A549 (cell line): ENCODE data around the gene FAM124B.

Experiments
- EHMT2 ChIP-seq: fragments of 200-600 bp; sonication (generic); IDR thresholded peaks from 2 replicates; pipeline ENCODE4 v1.6.1; 2016; ENCODE audit warnings: antibody characterized with exemption, low read depth, mild to moderate bottlenecking, moderate library complexity
- MAZ ChIP-seq: fragments of 150-350 bp; IDR thresholded peaks from 2 replicates; pipeline ENCODE4 v1.6.1; 2014; ENCODE audit warnings: antibody characterized with exemption, low read depth, low read length, borderline replicate concordance
- TF ChIP-seq, protein P1 (sequence below): fragments of 200-600 bp; sonication (generic); IDR thresholded peaks from 2 replicates; pipeline ENCODE4 v1.6.1; 2016; ENCODE audit warnings: antibody characterized with exemption, mild to moderate bottlenecking, moderate library complexity

DNA sequence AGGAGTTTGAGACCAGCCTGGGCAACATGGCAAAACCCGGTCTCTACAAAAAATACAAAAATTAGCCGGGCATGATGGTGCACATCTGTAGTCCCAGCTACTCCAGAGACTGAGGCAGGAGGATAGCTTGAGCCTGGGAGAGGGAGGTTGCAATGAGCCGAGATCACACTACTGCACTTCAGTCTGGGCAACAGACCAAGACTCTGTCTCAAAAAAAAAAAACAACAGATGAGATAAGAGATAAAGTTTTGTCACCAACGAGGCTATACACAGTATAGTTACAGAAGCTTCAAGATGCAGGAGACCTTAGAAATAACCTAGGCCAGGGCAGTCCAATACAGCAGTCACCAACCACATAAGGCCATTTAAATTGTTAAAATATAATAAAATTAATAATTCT lies 9.4 kb downstream of the FAM124B start:
- TF ChIP-seq MAZ (no peak), EHMT2 (no peak)
- TF ChIP-seq, protein P1, sequence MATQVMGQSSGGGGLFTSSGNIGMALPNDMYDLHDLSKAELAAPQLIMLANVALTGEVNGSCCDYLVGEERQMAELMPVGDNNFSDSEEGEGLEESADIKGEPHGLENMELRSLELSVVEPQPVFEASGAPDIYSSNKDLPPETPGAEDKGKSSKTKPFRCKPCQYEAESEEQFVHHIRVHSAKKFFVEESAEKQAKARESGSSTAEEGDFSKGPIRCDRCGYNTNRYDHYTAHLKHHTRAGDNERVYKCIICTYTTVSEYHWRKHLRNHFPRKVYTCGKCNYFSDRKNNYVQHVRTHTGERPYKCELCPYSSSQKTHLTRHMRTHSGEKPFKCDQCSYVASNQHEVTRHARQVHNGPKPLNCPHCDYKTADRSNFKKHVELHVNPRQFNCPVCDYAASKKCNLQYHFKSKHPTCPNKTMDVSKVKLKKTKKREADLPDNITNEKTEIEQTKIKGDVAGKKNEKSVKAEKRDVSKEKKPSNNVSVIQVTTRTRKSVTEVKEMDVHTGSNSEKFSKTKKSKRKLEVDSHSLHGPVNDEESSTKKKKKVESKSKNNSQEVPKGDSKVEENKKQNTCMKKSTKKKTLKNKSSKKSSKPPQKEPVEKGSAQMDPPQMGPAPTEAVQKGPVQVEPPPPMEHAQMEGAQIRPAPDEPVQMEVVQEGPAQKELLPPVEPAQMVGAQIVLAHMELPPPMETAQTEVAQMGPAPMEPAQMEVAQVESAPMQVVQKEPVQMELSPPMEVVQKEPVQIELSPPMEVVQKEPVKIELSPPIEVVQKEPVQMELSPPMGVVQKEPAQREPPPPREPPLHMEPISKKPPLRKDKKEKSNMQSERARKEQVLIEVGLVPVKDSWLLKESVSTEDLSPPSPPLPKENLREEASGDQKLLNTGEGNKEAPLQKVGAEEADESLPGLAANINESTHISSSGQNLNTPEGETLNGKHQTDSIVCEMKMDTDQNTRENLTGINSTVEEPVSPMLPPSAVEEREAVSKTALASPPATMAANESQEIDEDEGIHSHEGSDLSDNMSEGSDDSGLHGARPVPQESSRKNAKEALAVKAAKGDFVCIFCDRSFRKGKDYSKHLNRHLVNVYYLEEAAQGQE: no peak
